Stimulated activated effector memory CD8-positive, alpha-beta T cell treated with anti-CD3 and anti-CD28 coated beads, Interleukin-12 subunit alpha, Interleukin-12 subunit beta, amount 100 ng/mL, for 72 hours (primary cell): Measurements from ENCODE around the gene SYNCRIP.
A peak's percentile ranks its signal among the peaks of the same experiment; 100 is the strongest.

Experiments
- ATAC-seq: fragments of 150-1000 bp; cut with Tn5 transposase; 2 replicates; pipeline ENCODE4 v1.10.0; 2021
- DNase-seq, 2 donors: peaks; one replicate each; pipeline ENCODE4 v3.0.0; 2021 to 2022; ENCODE audit warnings: low spot score in 2 of 2
- H3K27ac Mint-ChIP-seq: one replicate; pipeline ENCODE4 v1.8.0; 2022; ENCODE audit warnings: mild to moderate bottlenecking, mixed read lengths
- H3K36me3 Mint-ChIP-seq: one replicate; pipeline ENCODE4 v1.8.0; 2022; ENCODE audit warnings: mild to moderate bottlenecking, mixed read lengths
- H3K4me1 Mint-ChIP-seq: one replicate; pipeline ENCODE4 v1.8.0; 2022; ENCODE audit warnings: mixed read lengths
- H3K4me3 Mint-ChIP-seq: one replicate; pipeline ENCODE4 v1.8.0; 2022; ENCODE audit warnings: mild to moderate bottlenecking, mixed read lengths
- H3K9me3 Mint-ChIP-seq: one replicate; pipeline ENCODE4 v1.8.0; 2022; ENCODE audit warnings: mixed read lengths

SYNCRIP gene

DNA sequence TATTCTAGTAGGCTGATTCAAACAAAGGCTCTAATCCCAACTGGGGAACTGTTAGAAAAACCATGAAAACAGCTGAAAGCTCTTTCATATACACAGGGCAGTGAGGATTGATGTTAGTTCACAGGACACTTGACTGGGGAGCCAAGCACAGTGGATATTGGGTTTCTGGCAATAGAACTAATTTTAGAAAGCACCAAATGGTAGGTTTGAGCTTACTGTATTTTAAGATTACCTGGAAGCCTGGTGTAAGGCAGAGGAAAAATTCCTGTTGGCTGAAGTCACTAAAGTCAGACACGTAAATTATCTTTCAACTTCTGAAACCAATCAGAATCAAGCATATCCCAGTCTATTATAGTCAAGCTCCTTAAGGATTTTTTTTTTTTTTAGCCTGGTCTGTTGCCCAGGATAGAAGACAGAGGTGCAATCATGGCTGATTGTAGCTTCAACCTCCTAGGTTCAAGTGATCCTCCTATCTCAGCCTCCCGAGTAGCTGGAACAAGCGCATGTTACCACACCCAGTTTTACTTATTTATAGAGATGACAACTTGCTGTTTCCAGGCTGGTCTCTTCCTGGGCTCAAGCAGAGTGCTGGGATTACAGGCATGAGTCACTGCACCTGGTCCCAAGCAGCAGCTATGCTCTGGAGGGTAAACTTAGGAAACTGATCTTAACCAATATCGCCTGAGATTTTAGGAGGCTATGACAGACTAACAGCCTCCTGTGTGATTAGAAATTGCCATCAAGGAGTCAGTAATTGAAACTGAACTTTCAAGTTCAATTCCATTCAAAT is 32.5 kb upstream of the SYNCRIP start:
- H3K36me3 Mint-ChIP-seq: peaks cover 73% of the 10 kb centered on the region
- no peak for ATAC-seq
- H3K4me3 Mint-ChIP-seq: peak overlapping the region; percentile 98
- peak overlapping the region; percentile 100 for H3K27ac Mint-ChIP-seq
- peaks cover 62% of the 10 kb centered on the region for H3K4me1 Mint-ChIP-seq
- H3K9me3 Mint-ChIP-seq: no peaks in the 10 kb centered on the region
- DNase-seq: no peak

DNA sequence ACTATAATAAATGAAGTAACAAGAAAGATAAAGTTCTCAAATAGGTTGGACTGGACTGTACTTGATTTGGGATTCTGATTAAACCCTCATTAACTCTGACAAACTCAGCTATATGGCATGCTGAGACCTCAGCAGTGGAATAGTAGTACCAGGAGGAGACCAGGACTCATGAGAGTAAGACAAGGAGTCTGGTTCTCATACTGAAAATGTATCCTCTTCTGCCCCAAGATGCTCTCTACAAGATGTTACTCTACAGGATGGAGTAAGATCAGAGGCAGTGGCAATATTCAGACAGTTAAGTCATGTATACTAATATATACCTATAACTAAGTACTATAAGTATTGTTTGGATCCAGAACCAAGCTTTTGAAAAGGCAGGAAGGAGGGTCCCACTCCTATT is 31.9 kb upstream of the SYNCRIP start:
- Mint-ChIP-seq H3K4me1 (peaks cover 68% of the 10 kb centered on the region), H3K9me3 (no peaks in the 10 kb centered on the region), H3K27ac (peak overlapping the region; percentile 100), H3K4me3 (peak overlapping the region; percentile 98), H3K36me3 (peaks cover 73% of the 10 kb centered on the region)
- ATAC-seq: no peak
- DNase-seq: no peak

DNA sequence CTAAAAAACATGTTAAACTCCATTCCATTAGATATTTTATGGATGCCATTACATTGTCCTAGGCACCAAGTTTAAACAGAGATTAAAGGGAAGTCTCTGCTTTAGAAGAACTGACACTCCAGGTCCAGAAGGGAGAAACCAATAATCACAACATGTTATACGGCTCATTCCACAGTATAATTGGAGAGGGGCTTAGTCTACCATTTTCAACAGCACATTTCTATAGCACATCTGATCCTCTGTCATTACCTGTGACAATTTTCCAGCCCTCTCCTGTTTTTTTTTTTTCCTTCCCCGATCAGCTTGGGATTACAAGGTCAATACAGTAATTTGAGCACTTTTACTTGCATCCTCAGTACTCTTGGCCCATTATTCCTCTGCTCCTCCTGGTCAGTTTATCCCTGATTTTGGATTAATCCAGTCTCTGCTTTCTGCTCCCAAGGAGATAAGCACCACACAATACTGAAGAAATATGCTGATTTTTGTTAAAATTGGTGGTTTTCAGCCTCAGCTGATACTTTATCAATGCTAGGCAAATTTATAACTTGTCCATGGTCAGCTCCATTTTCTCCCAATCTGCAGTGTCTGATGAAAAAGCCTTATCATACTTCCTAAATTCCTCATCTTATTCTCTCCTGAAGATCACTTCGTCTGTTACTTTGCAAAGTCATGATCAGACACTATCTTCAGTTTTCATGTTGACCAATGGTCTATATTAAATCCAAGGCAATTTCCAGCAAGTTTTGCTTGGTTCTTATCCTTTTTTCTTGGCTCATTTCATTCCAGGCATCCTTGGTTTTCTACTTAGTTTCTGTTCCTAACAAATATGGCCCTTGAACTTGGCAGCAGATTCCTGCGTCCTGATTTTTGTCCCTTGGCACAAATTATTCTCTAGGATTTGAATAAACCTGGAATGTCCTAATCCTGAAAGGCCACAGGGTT is 30.8 kb upstream of the SYNCRIP start:
- H3K4me1 Mint-ChIP-seq: peaks cover 70% of the 10 kb centered on the region
- H3K4me3 Mint-ChIP-seq: no peak overlapping the region
- peaks cover 69% of the 10 kb centered on the region for H3K36me3 Mint-ChIP-seq

DNA sequence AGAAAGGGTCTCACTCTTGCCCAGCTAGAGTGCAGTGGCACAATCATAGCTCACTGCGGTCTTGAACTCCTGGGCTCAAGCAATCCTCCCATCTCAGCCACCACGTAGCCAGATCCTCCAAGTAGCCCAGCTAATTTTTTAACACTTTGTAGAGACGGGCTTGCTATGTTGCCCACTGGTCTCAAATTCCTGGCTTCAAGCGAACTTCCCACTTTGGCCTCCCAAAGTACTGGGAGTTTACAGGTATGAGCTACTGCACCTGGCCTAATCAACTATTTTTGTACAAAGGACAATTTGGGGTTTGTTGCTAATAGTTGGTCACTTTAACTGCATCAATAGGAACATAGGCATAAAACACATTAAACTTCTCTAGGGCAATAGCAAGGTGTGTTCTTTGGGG is 29.9 kb upstream of the SYNCRIP start:
- no peak for DNase-seq
- no peaks in the 10 kb centered on the region for H3K9me3 Mint-ChIP-seq
- peaks cover 60% of the 10 kb centered on the region for H3K36me3 Mint-ChIP-seq
- H3K4me1 Mint-ChIP-seq: peaks cover 74% of the 10 kb centered on the region
- no peak overlapping the region for H3K4me3 Mint-ChIP-seq
- ATAC-seq: no peak
- no peak overlapping the region for H3K27ac Mint-ChIP-seq

More for the DNA sequence above, 30.8 kb upstream of the SYNCRIP start:
- H3K9me3 Mint-ChIP-seq: no peaks in the 10 kb centered on the region
- H3K27ac Mint-ChIP-seq: peak overlapping the region; percentile 100
- no peak for DNase-seq
- ATAC-seq: no peak

DNA sequence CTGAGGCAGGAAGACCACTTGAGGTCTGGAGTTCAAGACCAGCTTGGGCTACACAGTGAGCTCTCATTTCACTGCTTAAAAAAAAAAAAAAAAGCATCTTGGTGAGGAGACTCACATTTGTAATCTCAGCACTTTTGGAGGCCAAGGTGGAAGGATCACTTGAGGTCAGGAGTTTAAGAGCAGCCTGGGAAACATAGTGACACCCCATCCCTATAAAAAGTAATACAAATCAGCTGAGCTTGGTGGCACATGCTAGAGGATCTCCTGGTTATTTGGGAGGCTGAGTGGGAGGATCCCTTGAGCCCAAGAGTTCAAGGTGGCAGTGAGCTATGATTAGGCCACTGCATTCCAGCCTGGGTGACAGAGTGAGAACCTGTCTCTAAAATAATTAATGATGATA is 29.4 kb upstream of the SYNCRIP start:
- Mint-ChIP-seq H3K4me3 (no peak overlapping the region), H3K27ac (no peak overlapping the region), H3K36me3 (peaks cover 54% of the 10 kb centered on the region), H3K4me1 (peaks cover 73% of the 10 kb centered on the region), H3K9me3 (no peaks in the 10 kb centered on the region)
- no peak for DNase-seq
- ATAC-seq: no peak

DNA sequence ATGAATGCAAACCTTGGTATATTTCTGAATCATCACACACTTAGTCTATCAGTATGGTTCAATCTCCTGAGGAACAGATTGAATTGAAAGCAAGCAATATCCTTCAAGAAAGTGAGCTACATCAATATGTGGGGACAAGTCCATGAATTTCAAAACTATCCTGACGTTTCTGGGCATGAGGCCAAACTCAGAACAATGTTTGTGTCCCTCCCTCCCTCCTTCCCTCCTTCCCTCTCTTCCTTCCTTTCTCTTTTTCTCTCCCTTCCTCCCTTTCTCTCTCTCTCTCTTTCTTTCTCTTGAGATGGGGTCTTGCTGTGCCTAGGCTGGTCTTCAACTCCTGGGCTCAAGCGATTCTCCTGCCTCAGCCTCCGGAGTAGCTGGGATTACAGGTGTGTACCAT is 27.9 kb upstream of the SYNCRIP start:
- peak overlapping the region; percentile 85 for H3K27ac Mint-ChIP-seq
- no peak for ATAC-seq
- no peak for DNase-seq
- peaks cover 40% of the 10 kb centered on the region for H3K36me3 Mint-ChIP-seq
- peak overlapping the region; percentile 69 for H3K4me3 Mint-ChIP-seq
- no peaks in the 10 kb centered on the region for H3K9me3 Mint-ChIP-seq
- peaks cover 59% of the 10 kb centered on the region for H3K4me1 Mint-ChIP-seq

DNA sequence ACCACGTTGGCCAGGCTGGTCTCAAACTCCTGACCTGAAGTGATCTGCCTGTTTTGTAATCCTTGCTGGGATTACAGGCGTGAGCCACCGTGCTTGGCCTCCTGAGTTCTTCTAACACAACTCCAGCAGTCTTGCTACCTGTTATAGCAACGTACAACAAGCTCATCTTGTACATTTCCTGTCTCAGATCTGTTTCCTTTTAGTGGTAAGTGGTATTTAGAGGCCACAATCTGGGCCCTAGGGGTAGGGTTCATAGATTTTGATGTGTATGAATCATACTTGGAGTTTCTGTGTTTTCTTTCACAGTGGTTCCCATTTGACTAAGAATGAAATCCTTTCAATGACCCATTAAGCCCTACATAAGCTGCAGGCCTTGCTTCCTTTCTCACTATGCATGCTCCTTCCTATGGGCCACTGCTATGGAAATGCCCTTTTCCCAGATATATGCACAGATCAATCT is 27.1 kb upstream of the SYNCRIP start:
- peaks cover 32% of the 10 kb centered on the region for H3K36me3 Mint-ChIP-seq
- peak; percentile 25 to 70 for DNase-seq
- peaks cover 51% of the 10 kb centered on the region for H3K4me1 Mint-ChIP-seq
- peak overlapping the region; percentile 85 for H3K27ac Mint-ChIP-seq
- no peaks in the 10 kb centered on the region for H3K9me3 Mint-ChIP-seq
- peak overlapping the region; percentile 69 for H3K4me3 Mint-ChIP-seq
- ATAC-seq: peak; percentile 99

DNA sequence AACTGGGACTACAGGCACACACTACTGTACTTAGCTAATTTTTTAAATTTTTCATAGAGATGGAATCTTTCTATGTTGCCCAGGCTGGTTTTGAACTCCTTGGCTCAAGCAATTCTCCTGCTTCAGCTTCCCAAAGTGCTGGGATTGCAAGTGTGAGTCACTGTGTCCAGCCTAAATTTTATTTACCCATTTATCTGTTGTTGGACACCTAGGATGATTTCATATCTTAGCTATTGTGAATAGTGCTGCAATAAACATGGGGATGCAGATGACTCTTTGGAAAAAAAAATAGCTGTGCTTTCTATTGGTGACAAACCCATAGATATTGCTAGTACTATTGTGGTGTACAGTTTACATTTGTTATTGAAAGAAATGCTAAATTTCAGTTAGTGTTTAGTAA is 19.6 kb upstream of the SYNCRIP start:
- no peaks in the 10 kb centered on the region for H3K36me3 Mint-ChIP-seq
- no peak for ATAC-seq

DNA sequence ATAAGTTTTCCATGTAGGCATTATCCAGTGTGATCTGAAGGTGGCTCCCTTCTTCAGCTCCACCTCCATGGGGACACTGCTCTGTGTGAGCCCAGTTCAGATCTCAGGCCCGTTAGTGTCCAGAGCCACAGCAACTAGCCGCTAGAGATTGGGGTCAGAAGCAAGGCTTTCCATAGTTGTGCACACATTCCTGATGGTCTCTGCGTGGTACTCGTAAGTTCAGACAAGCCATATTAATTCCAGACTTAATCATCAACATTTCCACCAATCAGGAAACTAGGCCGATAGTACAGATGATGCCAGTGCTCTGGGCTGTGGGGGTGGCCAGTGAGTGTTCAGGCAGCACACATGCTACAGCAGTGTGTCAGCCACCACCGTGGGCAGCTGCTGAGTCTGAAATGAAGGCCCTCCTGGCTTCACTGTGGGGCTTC is 17.5 kb upstream of the SYNCRIP start:
- Mint-ChIP-seq H3K4me3 (no peak overlapping the region), H3K4me1 (no peaks in the 10 kb centered on the region), H3K9me3 (peaks cover 3% of the 10 kb centered on the region), H3K36me3 (no peaks in the 10 kb centered on the region), H3K27ac (no peak overlapping the region)
- ATAC-seq: peak; percentile 76
- DNase-seq: no peak

More for the DNA sequence above, 19.6 kb upstream of the SYNCRIP start:
- DNase-seq: no peak
- Mint-ChIP-seq H3K27ac (no peak overlapping the region), H3K4me1 (no peaks in the 10 kb centered on the region), H3K9me3 (peaks cover 3% of the 10 kb centered on the region), H3K4me3 (no peak overlapping the region)

DNA sequence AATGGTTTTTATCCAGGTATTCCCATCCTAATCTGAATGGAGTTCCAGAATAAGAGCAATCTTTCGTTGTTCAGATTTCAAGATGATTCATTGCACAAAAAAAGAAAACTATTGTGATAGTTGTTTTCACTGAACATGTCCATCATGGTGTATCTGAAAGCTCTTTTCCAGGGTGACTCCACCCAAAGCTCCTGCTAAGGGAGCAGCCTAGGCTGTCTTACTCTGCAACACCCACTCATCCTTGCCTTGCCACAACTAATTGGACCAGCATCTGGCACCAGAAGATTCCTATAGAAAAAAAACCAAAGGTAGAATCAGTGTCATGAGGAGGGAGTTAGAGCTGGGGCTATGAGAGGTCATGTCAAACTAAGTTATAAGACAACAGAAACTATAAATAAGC is 7.9 kb upstream of the SYNCRIP start:
- Mint-ChIP-seq H3K36me3 (no peaks in the 10 kb centered on the region), H3K4me3 (no peak overlapping the region), H3K4me1 (peaks cover 2% of the 10 kb centered on the region), H3K27ac (no peak overlapping the region), H3K9me3 (no peaks in the 10 kb centered on the region)
- ATAC-seq: no peak
- no peak for DNase-seq

DNA sequence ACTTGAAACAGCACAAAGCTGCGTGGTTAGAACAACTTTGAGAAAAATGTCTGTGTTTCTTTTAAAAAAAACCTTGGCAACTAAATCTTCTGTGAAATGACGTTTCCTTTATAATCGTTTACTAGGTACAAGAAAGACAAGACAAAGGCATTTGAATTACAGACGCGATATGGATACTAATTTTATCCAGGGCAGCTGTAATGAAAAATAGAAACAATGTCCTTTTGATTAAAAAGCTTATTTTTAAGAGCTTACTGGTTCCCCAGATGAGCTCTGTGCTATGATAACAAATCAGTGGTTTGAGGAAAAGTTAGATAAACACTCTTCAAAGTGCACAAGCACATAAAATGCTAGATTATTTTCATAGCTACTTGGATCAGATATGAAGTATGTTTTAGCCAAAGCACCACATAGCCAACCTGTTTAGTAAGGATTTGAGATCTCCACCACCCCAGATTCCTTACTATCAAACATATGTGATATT is 1.6 kb upstream of the SYNCRIP start:
- Mint-ChIP-seq H3K4me1 (peaks cover 34% of the 10 kb centered on the region), H3K4me3 (peak overlapping the region; percentile 89), H3K36me3 (peaks cover 41% of the 10 kb centered on the region), H3K9me3 (no peaks in the 10 kb centered on the region), H3K27ac (peak overlapping the region; percentile 99)
- DNase-seq (no peak), ATAC-seq (no peak)

DNA sequence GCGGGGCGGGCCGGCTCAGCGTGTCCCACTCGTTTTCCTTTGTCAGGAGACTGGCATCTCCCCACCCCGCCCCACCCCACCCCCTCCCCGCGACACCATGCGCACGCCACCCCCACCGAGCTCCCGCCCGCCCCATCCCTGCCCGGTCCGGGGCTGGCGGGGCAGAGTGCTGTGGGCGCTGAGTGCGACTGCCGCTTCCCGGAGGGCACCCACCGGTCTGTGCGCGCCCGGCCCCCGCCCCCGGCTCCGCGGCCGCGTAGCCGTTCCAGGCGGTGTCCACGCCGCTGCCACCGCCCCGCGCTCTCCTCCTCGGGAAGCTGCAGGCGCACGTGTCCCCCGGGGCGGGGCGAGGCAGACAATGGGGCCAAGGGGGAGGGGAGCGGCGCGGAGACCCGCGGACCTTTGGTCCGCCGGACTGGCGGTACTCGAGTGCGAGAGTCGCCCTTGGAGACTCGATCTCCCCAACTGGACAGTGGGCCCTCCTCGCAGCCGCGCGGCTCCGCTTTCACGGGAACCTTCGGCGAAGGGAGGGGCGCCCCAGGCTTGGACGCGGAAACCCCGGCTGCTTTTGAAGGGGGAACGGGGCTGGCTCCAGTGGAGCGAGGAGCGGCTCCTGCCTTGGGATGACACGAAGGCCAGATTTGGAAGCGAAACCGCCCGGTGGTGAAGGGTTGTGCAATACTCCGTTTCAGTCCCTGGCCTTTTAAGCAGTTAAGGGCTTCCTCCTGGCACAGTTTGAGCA is 1.0 kb upstream of the SYNCRIP start:
- ATAC-seq: peak; percentile 64
- Mint-ChIP-seq H3K4me3 (peak overlapping the region; percentile 89), H3K27ac (peak overlapping the region; percentile 99), H3K36me3 (peaks cover 47% of the 10 kb centered on the region), H3K4me1 (peaks cover 40% of the 10 kb centered on the region), H3K9me3 (no peaks in the 10 kb centered on the region)
- DNase-seq: peak; percentile 66 to 90

DNA sequence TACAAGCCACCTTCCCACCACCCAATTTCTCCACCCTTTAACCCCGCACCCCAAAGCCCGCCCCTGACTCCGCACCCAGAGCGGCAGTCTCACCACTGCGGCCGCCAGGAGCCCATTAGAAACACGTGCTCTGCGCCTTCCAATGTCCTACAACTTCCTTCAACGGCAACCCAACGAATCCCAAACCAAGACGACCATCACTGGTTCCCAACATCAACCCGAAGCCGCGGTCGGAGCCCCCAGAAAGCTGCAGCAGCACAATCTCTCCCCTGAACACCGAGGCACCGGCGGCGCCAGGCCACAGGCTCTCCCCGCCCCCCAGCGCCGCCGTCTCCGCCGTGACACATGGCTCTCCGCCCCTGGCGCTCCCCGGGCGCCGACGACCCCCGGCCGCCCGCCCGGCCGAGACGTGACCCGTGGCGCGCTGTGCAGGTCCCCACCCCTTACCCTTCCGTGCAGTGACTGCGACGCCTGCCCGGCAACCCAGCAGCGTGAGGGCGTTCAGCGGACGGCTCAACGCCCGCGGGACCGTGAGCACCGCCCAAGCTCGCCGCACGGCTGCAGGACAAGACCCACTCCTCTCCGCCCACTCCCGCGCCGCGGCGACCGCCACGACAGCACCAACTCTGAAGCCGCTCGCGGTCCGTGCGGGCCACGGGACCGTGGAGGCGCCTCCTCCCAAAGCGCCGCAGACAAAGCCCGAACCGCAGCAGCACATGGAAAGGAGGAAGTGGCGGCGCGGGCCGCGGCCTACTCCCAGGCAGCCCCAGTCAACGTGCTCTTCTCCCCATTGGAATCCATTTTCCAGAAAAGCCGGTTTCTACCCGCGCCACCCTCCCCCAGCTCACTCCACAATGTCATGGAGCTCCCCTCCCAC is 551 bp downstream of the SYNCRIP start:
- Mint-ChIP-seq H3K4me1 (peaks cover 52% of the 10 kb centered on the region), H3K36me3 (peaks cover 63% of the 10 kb centered on the region), H3K27ac (peak overlapping the region; percentile 99), H3K4me3 (peak overlapping the region; percentile 89), H3K9me3 (no peaks in the 10 kb centered on the region)
- DNase-seq (peak; percentile 36 to 75), ATAC-seq (peak; percentile 0)

DNA sequence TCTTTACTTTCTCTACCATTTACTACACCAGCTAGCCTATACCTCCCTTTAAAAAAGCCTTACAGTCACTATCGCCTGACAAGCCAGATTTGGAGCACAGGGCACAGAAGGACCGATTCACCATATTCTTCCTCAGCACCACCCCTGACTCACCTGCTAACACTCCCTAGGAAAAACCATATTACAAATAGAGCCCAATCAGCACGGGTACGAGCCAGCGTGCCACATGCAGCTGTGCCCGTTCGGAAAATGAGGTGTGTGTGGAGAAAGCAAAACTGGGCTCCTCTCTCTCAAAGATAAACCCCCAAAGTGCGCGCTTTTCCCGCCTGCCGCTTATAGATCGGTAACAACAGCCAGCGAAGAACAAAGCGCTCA is 1.2 kb downstream of the SYNCRIP start:
- ATAC-seq: no peak
- Mint-ChIP-seq H3K4me3 (peak overlapping the region; percentile 89), H3K36me3 (peaks cover 69% of the 10 kb centered on the region), H3K4me1 (peaks cover 53% of the 10 kb centered on the region), H3K27ac (peak overlapping the region; percentile 99), H3K9me3 (no peaks in the 10 kb centered on the region)
- DNase-seq: peak in 1 of 2 donors; percentile 3
